Left ventricle myocardium inferior (tissue), 1 donor: ENCODE measurements around the gene FHIT. TPM values are rescaled to one million over a fixed set of nuclear protein-coding genes. Genes with fewer than 3 reads are reported as not detected.

Experiments used
- DNase-seq: peaks from one replicate; pipeline ENCODE4 v3.0.0-alpha.2; 2020
- H3K27ac ChIP-seq: fragments of 200-600 bp; replicated peaks from 2 replicates; pipeline ENCODE4 v1.8.0; 2021
- H3K27me3 ChIP-seq: fragments of 200-600 bp; 2 replicates; pipeline ENCODE4 v1.8.0; 2021; ENCODE audit warnings: low read depth
- H3K36me3 ChIP-seq: fragments of 200-600 bp; 2 replicates; pipeline ENCODE4 v1.8.0; 2021
- H3K4me1 ChIP-seq: fragments of 200-600 bp; 2 replicates; pipeline ENCODE4 v1.8.0; 2021
- H3K4me3 ChIP-seq: fragments of 200-600 bp; 2 replicates; pipeline ENCODE4 v1.8.0; 2021; ENCODE audit warnings: mild to moderate bottlenecking, moderate library complexity
- H3K9me3 ChIP-seq: fragments of 200-600 bp; replicated peaks from 2 replicates; pipeline ENCODE4 v1.8.0; 2021
- intact Hi-C: fragments of 100-400 bp; cut with micrococcal nuclease; formaldehyde crosslinking; loops from one replicate; pipeline ENCODE4 v1.11.0; 2022
- total RNA-seq: library from RNA; stranded (reverse); fragmentation: NEBNext Ultra II Directional; extraction: Animal tissue kit (Norgen Biotek cat#: 25700); gene quantifications from one replicate; pipeline ENCODE4 v1.2.1, GENCODE V29; 2021
- TF ChIP-seq, protein P1 (sequence below): fragments of 200-600 bp; IDR thresholded peaks from 2 replicates; pipeline ENCODE4 v1.8.0; 2021; ENCODE audit warnings: antibody characterized with exemption, mild to moderate bottlenecking, borderline replicate concordance
- donor health status: DM: no; HTN: yes; CAD: no; lungs with severe emphysema.

Gene FHIT
- total RNA-seq, 1 donor from 2014 or later: 16.0 TPM

DNA sequence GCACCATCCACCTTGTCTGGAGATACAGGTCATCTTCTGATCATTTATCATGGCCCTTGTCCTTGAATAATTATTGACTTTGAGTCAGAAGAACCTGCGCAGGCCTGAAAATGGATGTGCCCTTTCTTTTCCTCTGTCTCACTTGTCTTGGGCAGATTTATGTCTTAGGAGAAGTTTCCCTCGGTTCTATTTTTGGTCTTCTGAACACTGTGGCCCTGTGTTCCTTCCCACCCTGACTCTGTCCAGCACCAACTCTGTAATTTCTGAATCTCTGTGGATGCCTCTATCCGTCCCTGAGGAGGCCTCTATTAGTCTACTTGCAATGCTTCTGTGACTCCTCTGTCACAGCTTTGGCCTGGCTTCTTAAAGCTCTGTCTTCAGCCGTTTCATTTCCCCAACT, 1520.7 kb downstream of the FHIT start:
- Histone ChIP-seq H3K36me3 (no peaks in the 10 kb centered on the region), H3K4me1 (peaks cover 7% of the 10 kb centered on the region), H3K27me3 (no peaks in the 10 kb centered on the region), H3K4me3 (no peak overlapping the region), H3K27ac (no peak overlapping the region), H3K9me3 (no peaks in the 10 kb centered on the region)
- intact Hi-C loops: no loop called here
- no peak for DNase-seq
- TF ChIP-seq, protein P1, sequence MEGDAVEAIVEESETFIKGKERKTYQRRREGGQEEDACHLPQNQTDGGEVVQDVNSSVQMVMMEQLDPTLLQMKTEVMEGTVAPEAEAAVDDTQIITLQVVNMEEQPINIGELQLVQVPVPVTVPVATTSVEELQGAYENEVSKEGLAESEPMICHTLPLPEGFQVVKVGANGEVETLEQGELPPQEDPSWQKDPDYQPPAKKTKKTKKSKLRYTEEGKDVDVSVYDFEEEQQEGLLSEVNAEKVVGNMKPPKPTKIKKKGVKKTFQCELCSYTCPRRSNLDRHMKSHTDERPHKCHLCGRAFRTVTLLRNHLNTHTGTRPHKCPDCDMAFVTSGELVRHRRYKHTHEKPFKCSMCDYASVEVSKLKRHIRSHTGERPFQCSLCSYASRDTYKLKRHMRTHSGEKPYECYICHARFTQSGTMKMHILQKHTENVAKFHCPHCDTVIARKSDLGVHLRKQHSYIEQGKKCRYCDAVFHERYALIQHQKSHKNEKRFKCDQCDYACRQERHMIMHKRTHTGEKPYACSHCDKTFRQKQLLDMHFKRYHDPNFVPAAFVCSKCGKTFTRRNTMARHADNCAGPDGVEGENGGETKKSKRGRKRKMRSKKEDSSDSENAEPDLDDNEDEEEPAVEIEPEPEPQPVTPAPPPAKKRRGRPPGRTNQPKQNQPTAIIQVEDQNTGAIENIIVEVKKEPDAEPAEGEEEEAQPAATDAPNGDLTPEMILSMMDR: no peak

DNA sequence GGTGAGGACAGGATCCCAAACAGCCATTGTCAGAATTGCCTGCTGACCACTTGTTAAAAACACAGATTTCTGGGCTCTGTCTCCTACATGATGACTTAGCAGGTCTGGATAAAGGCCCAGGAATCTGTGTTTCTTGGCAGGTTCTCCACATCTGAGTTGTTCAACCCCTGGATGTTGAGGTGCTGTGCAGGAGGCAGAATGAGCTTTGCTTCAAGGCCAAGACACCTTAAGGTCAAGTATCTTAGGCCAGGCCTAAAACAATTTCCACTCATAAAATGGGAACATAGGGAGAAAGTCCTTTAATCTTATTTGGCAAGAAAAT, 1522.7 kb downstream of the FHIT start:
- no peaks in the 10 kb centered on the region for H3K27me3 ChIP-seq
- no peak overlapping the region for H3K4me3 ChIP-seq
- H3K27ac ChIP-seq: no peak overlapping the region
- TF ChIP-seq, protein P1: no peak
- no peaks in the 10 kb centered on the region for H3K9me3 ChIP-seq
- intact Hi-C loops: no loop called here
- no peak for DNase-seq
- H3K4me1 ChIP-seq: no peaks in the 10 kb centered on the region
- H3K36me3 ChIP-seq: no peaks in the 10 kb centered on the region

DNA sequence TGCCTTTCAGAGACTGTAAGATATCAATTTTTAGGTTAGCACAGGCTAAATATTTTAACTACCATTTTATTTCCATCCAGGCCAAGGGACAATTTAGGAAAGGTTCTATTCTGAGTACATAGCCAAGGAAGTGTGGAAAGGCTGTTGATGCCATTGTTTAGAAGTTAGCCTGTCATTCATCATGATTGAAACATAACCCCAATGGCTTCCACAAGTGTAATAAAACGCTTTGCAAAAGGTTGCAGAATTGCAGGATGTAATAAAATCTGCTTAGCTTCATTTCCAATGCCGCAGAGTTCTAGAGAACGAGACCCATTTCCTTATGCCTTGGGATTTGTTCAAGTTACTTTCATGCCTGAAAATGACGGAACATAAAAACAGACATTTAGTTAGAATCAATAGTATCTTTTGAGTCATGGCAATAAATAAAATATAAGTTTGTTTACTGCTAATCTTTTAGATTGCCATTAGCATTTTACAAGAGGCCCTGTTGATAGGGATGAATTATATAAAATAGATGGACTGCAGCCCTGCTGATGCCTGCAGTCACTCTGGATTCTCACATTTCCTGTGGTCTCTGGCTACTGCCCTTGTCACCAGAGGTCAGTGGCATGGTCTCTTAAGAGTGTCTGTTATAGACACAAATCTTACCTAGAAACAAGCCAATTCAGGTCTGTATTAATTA, 1523.2 kb downstream of the FHIT start:
- H3K4me3 ChIP-seq: no peak overlapping the region
- H3K36me3 ChIP-seq: no peaks in the 10 kb centered on the region
- H3K27me3 ChIP-seq: no peaks in the 10 kb centered on the region
- no peaks in the 10 kb centered on the region for H3K9me3 ChIP-seq
- TF ChIP-seq, protein P1: no peak
- H3K27ac ChIP-seq: no peak overlapping the region
- intact Hi-C loops: no loop called here
- no peak for DNase-seq
- H3K4me1 ChIP-seq: no peaks in the 10 kb centered on the region

DNA sequence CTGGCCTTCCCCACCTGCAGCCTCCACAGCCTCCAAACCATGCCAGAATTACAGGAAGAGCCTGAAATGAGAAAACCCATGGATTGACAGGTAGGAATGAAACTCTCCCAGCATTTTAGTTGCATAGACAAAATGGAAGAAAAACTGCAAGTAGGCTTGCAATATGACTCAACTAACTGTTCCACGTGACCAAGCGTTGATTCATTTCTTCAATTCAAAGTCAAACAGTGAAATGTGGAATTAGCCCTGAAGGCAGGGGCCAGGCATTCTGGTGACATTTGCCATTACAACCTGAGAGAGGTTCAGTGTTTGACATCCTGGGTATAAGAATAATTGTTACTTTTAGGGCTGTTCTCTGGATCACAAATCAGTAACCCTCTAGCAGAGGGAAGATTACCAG, 1525.0 kb downstream of the FHIT start:
- DNase-seq: no peak
- no peaks in the 10 kb centered on the region for H3K4me1 ChIP-seq
- no peaks in the 10 kb centered on the region for H3K9me3 ChIP-seq
- H3K36me3 ChIP-seq: no peaks in the 10 kb centered on the region
- TF ChIP-seq, protein P1: no peak
- intact Hi-C loops: no loop called here
- no peaks in the 10 kb centered on the region for H3K27me3 ChIP-seq
- H3K27ac ChIP-seq: no peak overlapping the region
- H3K4me3 ChIP-seq: no peak overlapping the region

DNA sequence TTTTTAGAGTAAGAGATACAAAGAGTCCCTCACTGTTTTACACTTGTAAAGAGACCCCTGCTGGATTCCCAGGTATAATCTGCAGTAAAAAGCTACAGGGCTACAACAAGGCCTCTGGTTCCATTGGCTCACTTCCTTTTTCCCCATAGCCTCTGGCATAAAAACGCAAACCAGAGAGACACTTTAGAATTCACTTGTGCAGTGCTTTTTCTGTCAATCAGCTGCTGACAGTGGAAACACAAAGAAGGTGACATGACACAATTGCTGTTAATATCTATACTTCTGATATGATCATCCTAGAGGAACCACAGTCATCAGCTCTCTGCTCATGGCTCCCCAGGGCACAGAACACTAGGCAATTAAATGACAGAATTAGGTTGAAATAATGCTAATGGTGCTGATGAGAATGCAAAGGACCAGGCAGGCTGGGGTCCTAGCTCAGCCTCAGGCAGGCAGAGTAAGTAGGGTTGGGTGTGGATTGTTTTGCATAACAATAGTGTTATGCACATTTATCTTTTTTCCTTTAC, 1533.5 kb downstream of the FHIT start:
- Histone ChIP-seq H3K36me3 (no peaks in the 10 kb centered on the region), H3K27ac (no peak overlapping the region), H3K27me3 (peaks cover 6% of the 10 kb centered on the region), H3K4me3 (no peak overlapping the region), H3K4me1 (no peaks in the 10 kb centered on the region), H3K9me3 (peaks cover 11% of the 10 kb centered on the region)
- TF ChIP-seq, protein P1: no peak
- DNase-seq: no peak
- intact Hi-C loops: no loop called here
